Activated CD4-positive, alpha-beta T cell treated with anti-CD3 and anti-CD28 coated beads for 24 hours (primary cell): Measurements from ENCODE around the gene MAST4.

Experiments used
- DNase-seq, 2 donors: peaks; one replicate each; pipeline ENCODE4 v3.0.0-alpha.2; 2020; ENCODE audit warnings: low read depth in 2 of 2

MAST4 gene

GRCh38 chr5:67188274-67189078, 592.3 kb downstream of the MAST4 start:
- DNase-seq = no peak

GRCh38 chr5:67189079-67189354, 592.8 kb downstream of the MAST4 start:
- no peak for DNase-seq

- no peak for DNase-seq
These were observed 593.7 kb downstream of the MAST4 start for GRCh38 chr5:67189931-67190330.

- no peak for DNase-seq
These were observed 594.2 kb downstream of the MAST4 start for GRCh38 chr5:67190410-67190809.

GRCh38 chr5:67190861-67191260, 594.7 kb downstream of the MAST4 start:
- DNase-seq = no peak

- no peak for DNase-seq
These were observed 596.7 kb downstream of the MAST4 start for GRCh38 chr5:67192719-67193438.

- no peak for DNase-seq
These were observed 597.2 kb downstream of the MAST4 start for GRCh38 chr5:67193439-67193807.

- no peak for DNase-seq
These were observed 598.0 kb downstream of the MAST4 start for GRCh38 chr5:67194166-67194565.

GRCh38 chr5:67195406-67196275, 599.4 kb downstream of the MAST4 start:
- DNase-seq = no peak

- DNase-seq = no peak
These were observed 600.4 kb downstream of the MAST4 start, which contains the start of gene CD180 for GRCh38 chr5:67196537-67197059. TSS of gene CD180 (minus strand) at chr5:67196799. CDS start at chr5:67196641, 158 bp downstream.

GRCh38 chr5:67197536-67197935, 601.3 kb downstream of the MAST4 start:
- DNase-seq = no peak

GRCh38 chr5:67198917-67199316, 602.7 kb downstream of the MAST4 start:
- no peak for DNase-seq

- no peak for DNase-seq
These were observed 603.7 kb downstream of the MAST4 start for GRCh38 chr5:67199859-67200258.

GRCh38 chr5:67200809-67201562, 604.8 kb downstream of the MAST4 start:
- DNase-seq = no peak

GRCh38 chr5:67201897-67202549, 605.8 kb downstream of the MAST4 start:
- no peak for DNase-seq

- DNase-seq = no peak
These were observed 606.6 kb downstream of the MAST4 start for GRCh38 chr5:67202828-67203227.

- DNase-seq = no peak
These were observed 607.5 kb downstream of the MAST4 start for GRCh38 chr5:67203701-67204074.

GRCh38 chr5:67204821-67205220, 608.6 kb downstream of the MAST4 start:
- DNase-seq = no peak

GRCh38 chr5:67205981-67206380, 609.8 kb downstream of the MAST4 start:
- no peak for DNase-seq

GRCh38 chr5:67206461-67206860, 610.3 kb downstream of the MAST4 start:
- DNase-seq = no peak

- DNase-seq = peak; percentile 59 to 72
These were observed 610.7 kb downstream of the MAST4 start for GRCh38 chr5:67206929-67207328.
